Osteoblast (primary cell): ENCODE results near the gene PCGF6. TPM values are rescaled to one million over a fixed set of nuclear protein-coding genes. Genes with fewer than 3 reads are reported as not detected.

Experiments
- DNase-seq: peaks from one replicate; pipeline ENCODE4 v3.0.0; 2011; ENCODE audit warnings: low spot score, mixed read lengths; ENCODE audit not compliant: insufficient read length; ENCODE audit errors: missing footprints
- H2AFZ ChIP-seq: 2 replicates; pipeline ENCODE4 v1.6.0; 2011; ENCODE audit warnings: mild to moderate bottlenecking, low read length
- H3K27ac ChIP-seq: 2 replicates; pipeline ENCODE4 v1.5.1; 2011; ENCODE audit warnings: mild to moderate bottlenecking, low read depth, low read length, moderate library complexity
- H3K27me3 ChIP-seq: 2 replicates; pipeline ENCODE4 v1.6.0; 2012; ENCODE audit warnings: mild to moderate bottlenecking, control low read depth, inconsistent platforms, low read length, moderate library complexity; ENCODE audit not compliant: insufficient read depth
- H3K36me3 ChIP-seq: 2 replicates; pipeline ENCODE4 v1.5.1; 2011; ENCODE audit warnings: mild to moderate bottlenecking, low read length, control low read depth, moderate library complexity; ENCODE audit not compliant: insufficient read depth
- H3K4me1 ChIP-seq: 2 replicates; pipeline ENCODE4 v1.5.1; 2011; ENCODE audit warnings: mild to moderate bottlenecking, low read length, control low read depth, moderate library complexity; ENCODE audit not compliant: insufficient read depth
- H3K4me2 ChIP-seq: 2 replicates; pipeline ENCODE4 v1.6.0; 2011; ENCODE audit warnings: mild to moderate bottlenecking, low read length; ENCODE audit not compliant: insufficient read depth
- H3K4me3 ChIP-seq: fragments of 200-600 bp; sonication (generic); 3 replicates; pipeline ENCODE4 v1.5.1; 2012; ENCODE audit warnings: mild to moderate bottlenecking, low read length, inconsistent platforms; ENCODE audit not compliant: insufficient read depth
- H3K79me2 ChIP-seq: 2 replicates; pipeline ENCODE4 v1.6.0; 2012; ENCODE audit warnings: mild to moderate bottlenecking, low read length, control low read depth, inconsistent platforms; ENCODE audit not compliant: insufficient read depth
- H3K9me3 ChIP-seq: 2 replicates; pipeline ENCODE4 v1.5.1; 2011; ENCODE audit warnings: low read depth, low read length, control low read depth
- H4K20me1 ChIP-seq: 2 replicates; pipeline ENCODE4 v1.6.0; 2012; ENCODE audit warnings: mild to moderate bottlenecking, low read length, control low read depth; ENCODE audit not compliant: insufficient read depth
- total RNA-seq: library from RNA; depleted of rRNA; stranded (reverse); fragments of >200 nt; gene quantifications from 2 replicates; pipeline ENCODE4 v1.2.3, GENCODE V29; 2012
- TF ChIP-seq, protein P1 (sequence below): IDR thresholded peaks from 2 replicates; pipeline ENCODE4 v1.5.1; 2011; ENCODE audit warnings: mild to moderate bottlenecking, low read depth, low read length, moderate library complexity; ENCODE audit errors: extremely low read depth

The PCGF6 gene
- total RNA-seq, 1 donor: 16.6 TPM

DNA sequence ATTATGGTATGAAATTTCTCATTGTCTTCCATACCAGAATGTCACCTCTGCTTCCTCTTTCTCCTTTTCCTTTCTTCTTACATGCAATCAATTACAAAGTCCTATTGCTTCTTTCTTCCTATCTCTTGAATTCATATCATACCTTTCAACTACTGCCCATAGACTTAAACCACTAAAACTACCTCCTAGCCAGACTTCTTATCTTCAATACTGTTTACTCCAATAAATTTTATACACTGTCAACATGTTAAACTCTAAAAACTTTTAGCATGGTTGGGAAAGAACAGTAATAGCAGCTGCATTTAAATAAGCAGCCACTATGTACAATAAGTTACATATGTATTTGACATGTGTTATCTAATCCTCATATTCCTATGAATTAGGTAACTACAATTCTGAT lies 34.9 kb downstream of the PCGF6 start:
- no peak for DNase-seq
- TF ChIP-seq, protein P1, sequence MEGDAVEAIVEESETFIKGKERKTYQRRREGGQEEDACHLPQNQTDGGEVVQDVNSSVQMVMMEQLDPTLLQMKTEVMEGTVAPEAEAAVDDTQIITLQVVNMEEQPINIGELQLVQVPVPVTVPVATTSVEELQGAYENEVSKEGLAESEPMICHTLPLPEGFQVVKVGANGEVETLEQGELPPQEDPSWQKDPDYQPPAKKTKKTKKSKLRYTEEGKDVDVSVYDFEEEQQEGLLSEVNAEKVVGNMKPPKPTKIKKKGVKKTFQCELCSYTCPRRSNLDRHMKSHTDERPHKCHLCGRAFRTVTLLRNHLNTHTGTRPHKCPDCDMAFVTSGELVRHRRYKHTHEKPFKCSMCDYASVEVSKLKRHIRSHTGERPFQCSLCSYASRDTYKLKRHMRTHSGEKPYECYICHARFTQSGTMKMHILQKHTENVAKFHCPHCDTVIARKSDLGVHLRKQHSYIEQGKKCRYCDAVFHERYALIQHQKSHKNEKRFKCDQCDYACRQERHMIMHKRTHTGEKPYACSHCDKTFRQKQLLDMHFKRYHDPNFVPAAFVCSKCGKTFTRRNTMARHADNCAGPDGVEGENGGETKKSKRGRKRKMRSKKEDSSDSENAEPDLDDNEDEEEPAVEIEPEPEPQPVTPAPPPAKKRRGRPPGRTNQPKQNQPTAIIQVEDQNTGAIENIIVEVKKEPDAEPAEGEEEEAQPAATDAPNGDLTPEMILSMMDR: no peak

DNA sequence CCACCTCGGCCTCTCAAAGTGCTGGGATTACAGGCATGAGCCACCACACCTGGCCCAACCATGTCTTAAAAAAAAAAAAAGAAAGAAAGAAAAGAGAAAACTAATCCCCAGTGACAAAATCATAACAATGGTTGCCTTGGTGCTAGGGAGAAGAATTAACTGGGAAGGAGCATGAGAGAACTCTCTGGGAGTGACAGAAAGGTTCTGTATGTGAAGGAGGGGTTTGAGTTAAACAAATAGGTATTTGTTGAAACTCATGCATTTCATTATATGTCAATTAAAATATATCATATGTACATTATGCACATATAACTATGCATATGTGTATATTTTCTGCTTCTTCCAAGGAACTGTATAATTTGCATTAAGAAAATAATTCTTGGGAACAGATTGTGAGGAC lies 40.7 kb downstream of the PCGF6 start:
- no peaks in the 10 kb centered on the region for H3K79me2 ChIP-seq
- no peak overlapping the region for H2AFZ ChIP-seq
- TF ChIP-seq, protein P1: no peak

More for the DNA sequence above, 34.9 kb downstream of the PCGF6 start:
- H3K27me3 ChIP-seq: no peaks in the 10 kb centered on the region
- H2AFZ ChIP-seq: no peak overlapping the region
- no peaks in the 10 kb centered on the region for H3K4me1 ChIP-seq
- H3K9me3 ChIP-seq: no peaks in the 10 kb centered on the region
- no peak overlapping the region for H3K27ac ChIP-seq
- no peak overlapping the region for H3K4me3 ChIP-seq
- H4K20me1 ChIP-seq: no peaks in the 10 kb centered on the region
- H3K36me3 ChIP-seq: peaks cover 33% of the 10 kb centered on the region
- no peak overlapping the region for H3K4me2 ChIP-seq
- no peaks in the 10 kb centered on the region for H3K79me2 ChIP-seq

GRCh38 chr10:103307594-103307993 lies 43.3 kb downstream of the PCGF6 start:
- no peaks in the 10 kb centered on the region for H3K79me2 ChIP-seq
- no peak overlapping the region for H3K4me3 ChIP-seq
- no peaks in the 10 kb centered on the region for H4K20me1 ChIP-seq
- no peak for DNase-seq
- H3K36me3 ChIP-seq: peaks cover 23% of the 10 kb centered on the region
- H3K27me3 ChIP-seq: no peaks in the 10 kb centered on the region
- no peaks in the 10 kb centered on the region for H3K9me3 ChIP-seq
- no peak overlapping the region for H3K27ac ChIP-seq
- TF ChIP-seq, protein P1: no peak
- no peaks in the 10 kb centered on the region for H3K4me1 ChIP-seq
- H3K4me2 ChIP-seq: no peak overlapping the region
- no peak overlapping the region for H2AFZ ChIP-seq

More for the DNA sequence above, 40.7 kb downstream of the PCGF6 start:
- no peak overlapping the region for H3K4me3 ChIP-seq
- no peaks in the 10 kb centered on the region for H4K20me1 ChIP-seq
- no peaks in the 10 kb centered on the region for H3K4me1 ChIP-seq
- H3K9me3 ChIP-seq: no peaks in the 10 kb centered on the region
- H3K27me3 ChIP-seq: no peaks in the 10 kb centered on the region
- H3K27ac ChIP-seq: no peak overlapping the region
- H3K4me2 ChIP-seq: no peak overlapping the region
- DNase-seq: no peak
- peaks cover 32% of the 10 kb centered on the region for H3K36me3 ChIP-seq

DNA sequence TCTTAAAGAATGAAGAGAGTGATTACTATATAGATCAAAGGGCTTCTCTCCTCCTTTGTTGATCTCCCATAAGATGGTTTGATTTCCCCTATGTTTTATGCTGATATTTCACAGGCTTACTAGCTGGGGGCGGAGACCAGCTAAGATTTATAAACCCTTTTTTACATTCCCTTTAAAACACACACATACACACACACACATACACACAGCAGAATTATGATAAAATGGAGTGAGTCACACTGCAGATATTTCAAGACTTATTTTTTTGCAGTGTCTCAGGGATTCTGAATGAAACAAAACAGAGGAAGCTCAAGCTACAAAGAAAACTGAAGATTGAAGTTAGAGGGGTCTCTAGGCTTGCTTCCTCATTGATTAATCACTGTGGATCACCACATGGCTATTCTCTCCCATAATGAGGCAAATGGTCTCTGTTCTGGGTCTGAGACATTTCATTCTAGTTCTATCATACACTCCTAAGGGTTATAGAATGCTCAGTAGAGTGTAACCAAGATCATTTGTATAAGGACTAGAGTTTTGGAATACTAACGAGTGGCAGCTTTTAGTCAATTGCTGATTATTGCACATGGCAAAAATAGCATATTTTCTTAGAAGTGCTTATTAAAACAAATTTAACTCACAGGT lies 55.4 kb downstream of the PCGF6 start:
- DNase-seq: peak; percentile 81
- H3K36me3 ChIP-seq: no peaks in the 10 kb centered on the region
- H3K27me3 ChIP-seq: no peaks in the 10 kb centered on the region
- no peak overlapping the region for H3K27ac ChIP-seq
- TF ChIP-seq, protein P1: no peak
- H4K20me1 ChIP-seq: no peaks in the 10 kb centered on the region
- H2AFZ ChIP-seq: no peak overlapping the region
- peaks cover 10% of the 10 kb centered on the region for H3K4me1 ChIP-seq
- no peaks in the 10 kb centered on the region for H3K79me2 ChIP-seq
- H3K9me3 ChIP-seq: no peaks in the 10 kb centered on the region
- H3K4me3 ChIP-seq: no peak overlapping the region
- H3K4me2 ChIP-seq: peak overlapping the region; percentile 56
